ENCODE data around the gene KIAA2012.

GRCh38 chr2:202032846-202033316, 40.2 kb upstream of the KIAA2012 start:
- TF ChIP-seq RAD21 (IDR thresholded peaks at IDR 0.05; ENCODE audit: low read depth) (no peak), CEBPB (IDR thresholded peaks at IDR 0.05) (no peak), TCF12 (IDR thresholded peaks at IDR 0.05; ENCODE audit: low read depth) (no peak), USF1 (IDR thresholded peaks at IDR 0.05) (no peak), FOXM1 (IDR thresholded peaks at IDR 0.05; ENCODE audit: borderline replicate concordance, low read depth) (no peak), YY1 (IDR thresholded peaks at IDR 0.05; ENCODE audit: low read depth) (no peak), CREB1 (IDR thresholded peaks at IDR 0.05; ENCODE audit: low read depth) (no peak), NFIC (IDR thresholded peaks at IDR 0.05) (0 out of 2 replicates have a peak, but pooled peaks have one; percentile 10), REST (IDR thresholded peaks at IDR 0.05; ENCODE audit: low read depth) (no peak), MAX (IDR thresholded peaks at IDR 0.05) (no peak), EGR1 (IDR thresholded peaks at IDR 0.05) (no peak), ZBTB7A (IDR thresholded peaks at IDR 0.05; ENCODE audit: low read depth) (peak; percentile 90; the same call in 1 of the 2 replicates)
